Posterior cingulate gyrus (tissue), 11 donors: ENCODE data around the gene PDLIM5.
"Not testable (repeated sequence)": the region's sequence is repeated elsewhere in the genome, so short reads cannot be mapped to it uniquely, and the experiment has no call there.

ENCODE experiments used
- DNase-seq, 10 donors: peaks; one replicate each; pipeline versions ENCODE4 v3.0.0 to v3.0.0-alpha.2; 2020 to 2021; ENCODE audit warnings: mixed read lengths in 3 of 10
- intact Hi-C: fragments of 100-400 bp; cut with DNase I; formaldehyde crosslinking; loops from one replicate; pipeline ENCODE4 v1.15.1; 2023

PDLIM5 gene

DNA sequence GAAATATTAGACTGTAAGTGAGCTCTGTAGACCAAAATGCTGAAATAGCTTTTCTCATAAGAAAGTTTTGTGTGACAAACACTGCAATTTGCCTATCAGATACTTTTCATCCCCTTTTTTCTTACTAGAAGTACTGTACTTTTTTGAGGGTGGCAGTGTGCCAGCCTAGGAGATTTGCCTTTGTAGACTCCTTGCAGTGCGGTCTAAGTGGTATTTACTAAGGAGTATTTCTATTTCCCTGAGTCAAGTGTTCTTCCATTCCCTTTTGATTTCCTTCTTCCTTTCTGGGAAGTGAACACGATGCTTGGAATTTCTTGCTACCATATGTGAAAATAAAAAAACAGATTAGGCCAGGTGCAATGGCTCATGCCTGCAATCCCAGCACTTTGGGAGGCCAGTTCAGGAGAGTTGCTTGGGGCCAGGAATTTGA lies 34.6 kb downstream of the PDLIM5 start:
- intact Hi-C loops = no loop called here
- DNase-seq = no peak

DNA sequence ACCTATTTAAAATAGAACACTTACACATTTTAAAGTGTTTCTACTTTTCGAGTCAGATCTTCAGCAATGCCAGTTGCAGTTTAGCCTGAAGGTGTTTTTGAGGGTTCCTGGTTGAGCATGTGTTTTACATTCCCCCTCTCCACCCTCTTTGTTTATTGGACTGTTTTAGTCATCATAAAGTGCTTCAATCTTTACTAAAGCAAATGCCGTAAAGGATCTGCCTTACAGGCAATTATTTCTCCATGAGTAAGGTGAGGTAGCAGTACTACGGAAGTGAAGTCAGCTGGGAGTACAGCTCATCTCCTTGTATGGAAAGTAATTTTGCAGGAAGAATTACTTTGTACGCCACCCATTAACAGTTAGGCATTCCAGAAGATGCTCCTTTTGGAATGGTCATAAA lies 36.9 kb downstream of the PDLIM5 start:
- DNase-seq = no peak
- intact Hi-C loops = no loop called here

DNA sequence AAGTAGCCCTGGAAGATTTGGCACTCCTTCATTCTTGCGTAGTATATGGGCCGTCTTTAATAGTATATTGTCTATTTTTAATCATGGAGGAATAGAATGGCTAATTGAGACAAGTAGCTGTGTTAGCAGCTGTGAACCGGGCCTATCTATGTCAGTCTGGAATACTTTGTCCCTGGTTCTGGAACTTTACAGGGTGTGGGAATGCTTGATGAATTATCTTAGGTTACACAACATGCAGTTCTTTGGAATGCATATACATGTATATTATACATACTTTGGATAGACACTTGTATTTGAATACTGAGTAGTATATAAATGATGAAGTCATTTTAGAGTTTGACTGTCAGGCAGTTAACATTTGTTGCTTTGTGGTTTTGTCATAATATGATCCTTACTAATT lies 37.4 kb downstream of the PDLIM5 start:
- no peak for DNase-seq
- intact Hi-C loops = no loop called here

DNA sequence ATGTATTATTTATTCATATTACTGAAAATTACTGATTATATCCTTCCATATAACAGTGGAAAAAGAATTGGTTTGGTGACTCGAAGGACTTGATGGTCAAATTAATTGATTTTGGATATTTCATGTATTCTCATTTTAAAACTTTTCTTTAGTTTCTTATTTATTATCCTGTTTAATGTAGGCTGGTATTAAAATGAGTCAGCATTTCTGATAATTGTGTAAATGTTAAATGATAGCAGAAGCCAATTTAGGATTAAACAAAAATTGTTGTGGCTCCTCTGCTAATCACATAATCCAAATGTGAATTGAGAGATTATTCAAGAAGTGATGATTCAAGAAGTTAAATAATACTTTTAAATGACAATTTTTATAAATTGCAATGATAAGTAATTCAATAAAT lies 38.7 kb downstream of the PDLIM5 start:
- DNase-seq = no peak
- intact Hi-C loops = no loop called here

DNA sequence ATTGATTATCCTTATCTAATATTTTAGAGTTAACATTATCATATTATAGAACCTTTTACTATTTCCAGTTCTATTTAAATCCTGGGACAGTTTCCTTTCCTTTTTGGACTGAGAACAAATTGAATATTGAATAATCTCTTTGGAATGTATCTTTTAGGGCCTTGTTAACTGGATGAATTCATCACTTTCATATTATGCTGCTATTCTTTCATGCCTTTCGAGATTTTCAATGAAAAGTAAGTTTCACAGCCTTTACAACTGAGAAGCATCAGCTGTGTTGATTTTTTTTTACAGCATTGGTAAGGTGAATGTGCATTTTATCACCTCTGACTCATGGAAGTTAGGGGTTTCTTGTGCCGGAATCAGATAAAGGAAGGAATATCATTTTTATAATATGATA lies 39.6 kb downstream of the PDLIM5 start:
- intact Hi-C loops = no loop called here
- DNase-seq = no peak

DNA sequence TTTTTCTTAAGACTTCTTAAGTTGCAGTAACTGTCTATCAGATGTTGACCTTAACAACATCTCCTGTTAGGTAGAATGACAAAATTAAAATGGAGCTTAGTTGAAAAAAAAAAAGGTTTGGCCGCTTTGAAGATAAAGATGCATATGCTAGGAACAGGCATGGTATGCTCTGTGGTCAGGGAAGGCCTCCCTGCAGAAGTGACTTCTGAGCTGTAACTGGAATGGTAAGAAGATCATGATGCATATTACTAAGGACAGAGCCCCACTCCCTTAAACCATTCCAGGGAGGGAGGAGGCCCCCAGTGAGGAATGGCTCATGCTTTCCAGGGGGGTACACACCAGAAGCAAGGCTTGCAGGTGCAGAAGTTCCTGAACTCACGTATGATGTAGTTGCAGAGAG lies 43.7 kb downstream of the PDLIM5 start:
- DNase-seq = no peak
- intact Hi-C loops = no loop called here

DNA sequence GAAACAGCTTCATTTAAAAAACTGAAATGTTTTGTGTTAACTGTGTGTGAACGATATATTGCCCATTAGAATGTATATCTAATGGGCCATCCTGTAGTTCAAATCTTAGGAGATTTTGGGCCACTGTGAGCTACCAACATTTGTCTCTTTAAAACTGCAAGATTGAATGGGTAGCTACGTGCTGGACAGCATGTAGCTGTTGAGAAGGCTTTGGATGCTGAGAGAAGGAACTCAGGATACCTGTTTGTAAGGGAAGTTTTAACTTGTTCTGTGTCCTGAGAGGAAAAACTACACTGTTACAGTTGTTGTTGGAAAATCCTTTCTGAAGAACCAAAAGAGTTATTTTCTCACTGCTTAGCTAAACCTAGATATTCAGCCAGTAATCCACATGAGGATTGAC lies 45.9 kb downstream of the PDLIM5 start:
- intact Hi-C loops = no loop called here
- no peak for DNase-seq

DNA sequence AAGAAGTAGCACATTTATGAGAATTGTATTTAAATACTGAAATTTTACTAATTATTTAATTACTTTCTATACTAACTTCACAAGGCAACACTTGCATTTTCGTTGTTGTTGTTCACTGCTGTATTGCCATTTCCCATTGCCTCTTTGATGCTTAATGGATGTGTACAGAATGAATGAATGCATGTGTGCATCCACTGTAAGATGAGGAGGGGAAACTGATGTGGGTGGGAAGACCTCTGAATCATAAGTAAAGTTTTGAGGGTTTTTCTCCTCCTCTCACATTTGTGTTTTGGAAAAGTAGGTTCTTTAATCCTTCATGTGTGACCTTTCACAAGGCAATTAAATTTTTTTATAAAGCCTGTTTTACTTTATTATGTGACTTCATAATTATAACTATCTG lies 46.8 kb downstream of the PDLIM5 start:
- intact Hi-C loops = no loop called here
- DNase-seq = no peak

DNA sequence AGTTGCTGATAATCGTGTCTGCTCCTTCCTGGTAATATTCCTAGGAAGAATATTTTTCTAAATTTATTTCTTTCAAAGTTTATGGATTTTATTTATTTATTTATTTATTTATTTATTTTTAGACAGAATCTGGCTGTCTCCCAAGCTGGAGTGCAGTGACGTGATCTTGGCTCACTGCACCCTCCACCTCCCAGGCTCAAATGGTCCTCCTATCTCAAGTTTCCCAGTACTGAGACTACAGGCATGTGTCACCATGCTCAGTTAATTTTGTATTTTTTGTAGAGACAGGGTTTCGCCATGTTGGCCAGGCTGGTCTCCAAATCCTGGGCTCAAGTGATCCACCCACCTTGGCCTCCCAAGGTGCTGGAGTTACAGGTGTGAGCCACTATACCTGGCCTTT lies 48.9 kb downstream of the PDLIM5 start:
- DNase-seq = no peak
- intact Hi-C loops = no loop called here

DNA sequence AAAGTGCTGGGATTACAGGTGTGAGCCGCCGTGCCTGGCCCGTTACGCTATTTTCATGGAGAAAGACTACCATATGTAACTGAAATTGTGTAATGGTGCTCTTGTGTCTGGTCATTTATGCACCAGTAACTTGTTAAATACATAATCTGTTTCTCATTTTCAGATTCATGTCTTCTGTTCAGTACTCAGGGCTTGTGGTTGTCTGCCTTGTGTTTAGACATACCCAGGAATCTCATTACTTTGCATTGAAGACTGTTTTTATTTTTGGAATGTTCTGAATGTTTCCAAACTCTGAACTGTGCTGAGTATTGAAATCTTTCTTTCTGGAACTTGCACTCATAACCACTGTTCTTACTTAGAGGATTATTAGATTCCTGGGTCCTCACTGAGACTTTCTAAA lies 52.8 kb downstream of the PDLIM5 start:
- no peak for DNase-seq
- intact Hi-C loops = no loop called here

DNA sequence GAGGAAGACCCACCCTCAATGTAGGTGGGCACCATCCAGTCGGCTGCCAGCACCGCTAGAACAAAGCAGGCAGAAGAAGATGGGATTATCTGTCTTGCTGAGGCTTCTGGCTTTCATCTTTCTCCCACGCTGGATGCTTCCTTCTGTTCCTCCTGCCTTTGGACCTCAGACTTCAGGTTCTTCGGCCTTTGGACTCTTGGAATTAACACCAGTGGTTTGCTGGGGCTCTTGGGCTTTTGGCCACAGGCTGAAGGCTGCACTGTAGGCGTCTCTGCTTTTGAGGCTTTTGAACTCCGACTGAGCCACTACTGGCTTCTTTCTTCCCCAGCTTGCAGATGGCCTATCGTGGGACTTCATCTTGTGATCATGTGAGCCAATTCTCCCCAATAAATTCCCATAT lies 55.1 kb downstream of the PDLIM5 start:
- DNase-seq = no peak
- intact Hi-C loops = no loop called here

DNA sequence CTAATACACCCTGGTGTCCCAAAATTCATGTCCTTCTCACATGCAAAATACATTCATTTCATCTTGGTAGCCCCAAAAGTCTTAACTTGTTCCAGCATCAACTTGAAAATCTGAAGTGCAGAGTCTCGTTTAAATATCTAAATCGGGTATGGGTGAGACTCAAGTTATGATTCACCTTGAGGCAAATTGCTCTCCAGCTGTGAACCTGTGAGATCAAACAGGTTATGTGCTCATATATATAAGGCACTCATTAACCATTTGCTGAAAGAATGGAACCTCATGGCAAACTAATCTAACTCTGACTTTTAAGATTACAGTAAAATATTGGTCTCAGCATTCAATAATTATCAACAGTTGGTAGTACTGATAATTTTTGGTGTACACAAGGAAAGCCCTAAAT lies 55.5 kb downstream of the PDLIM5 start:
- intact Hi-C loops = no loop called here
- no peak for DNase-seq

DNA sequence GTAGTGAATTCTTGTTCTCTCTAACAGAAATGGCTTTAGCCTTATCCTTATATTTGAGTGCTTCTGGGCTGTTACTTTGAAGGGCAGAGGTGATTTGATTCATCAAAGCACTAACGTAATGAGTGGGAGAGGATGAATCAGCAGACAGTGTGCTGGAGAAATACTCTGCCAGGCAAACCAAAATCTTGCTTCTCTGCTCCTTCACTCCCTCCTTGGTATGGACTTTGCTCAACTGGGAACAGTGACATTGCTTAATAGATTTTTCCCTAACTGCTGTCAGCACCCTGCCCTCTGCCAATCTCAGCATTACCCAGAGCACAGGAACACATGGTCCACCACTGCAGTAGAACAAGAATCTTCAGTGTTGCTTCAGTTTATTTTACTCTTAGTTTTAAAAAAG lies 56.0 kb downstream of the PDLIM5 start:
- intact Hi-C loops = no loop called here
- DNase-seq = no peak

DNA sequence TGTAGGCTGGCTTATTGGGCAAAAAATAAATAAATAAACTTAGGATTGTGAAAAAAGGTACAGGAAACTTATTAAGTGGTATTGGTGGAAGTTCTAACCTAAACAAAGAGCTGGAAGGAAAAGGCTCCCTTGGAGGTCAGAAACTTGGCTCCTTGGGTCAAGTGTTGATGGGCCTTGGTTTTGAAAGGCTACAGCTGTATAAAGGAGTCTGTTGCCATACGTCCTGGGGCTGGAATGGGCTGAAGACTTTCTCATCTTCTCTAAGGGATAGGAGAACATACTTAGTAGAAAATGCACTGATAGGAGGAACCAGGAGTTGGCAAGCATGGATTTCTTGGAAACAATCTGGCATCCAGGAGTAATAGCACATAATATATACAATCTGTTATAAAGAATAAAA lies 56.6 kb downstream of the PDLIM5 start:
- intact Hi-C loops = no loop called here
- no peak for DNase-seq

DNA sequence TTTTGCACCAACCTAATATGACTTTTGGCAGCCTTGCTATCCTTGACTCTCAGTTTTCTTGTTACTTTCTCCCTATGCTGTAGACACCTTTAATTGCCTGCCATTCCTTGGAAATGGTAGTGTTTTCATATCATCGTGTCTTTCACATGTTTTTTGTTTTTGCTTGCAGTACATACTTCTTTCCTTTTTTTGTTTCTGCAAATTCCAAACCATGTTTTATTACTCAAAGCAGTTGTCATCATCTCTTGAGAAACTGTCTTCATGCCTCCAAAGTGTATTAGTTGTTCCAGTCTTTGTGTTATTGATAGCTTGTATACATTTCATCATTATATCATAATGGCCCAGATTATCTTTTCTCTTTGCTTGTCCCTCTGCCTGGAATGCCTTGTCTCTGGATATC lies 57.1 kb downstream of the PDLIM5 start:
- DNase-seq = no peak
- intact Hi-C loops = no loop called here

DNA sequence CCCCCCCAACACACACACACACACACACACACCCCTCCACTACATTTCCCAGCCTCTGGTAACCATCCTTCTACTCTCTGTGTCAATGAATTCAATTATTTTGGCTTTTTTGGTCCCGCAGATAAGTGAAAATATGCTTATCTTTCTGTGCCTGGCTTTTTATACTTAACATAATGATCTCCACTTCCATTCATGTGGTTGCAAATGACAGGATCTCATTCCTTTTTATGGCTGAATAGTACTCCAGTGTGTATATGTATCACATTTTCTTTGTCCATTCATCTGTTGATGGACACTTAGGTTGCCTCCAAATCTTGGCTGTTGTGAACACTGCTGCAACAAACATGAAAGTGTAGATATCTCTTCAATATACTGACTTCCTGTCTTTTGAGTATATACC lies 59.8 kb downstream of the PDLIM5 start:
- no peak for DNase-seq
- intact Hi-C loops = no loop called here

DNA sequence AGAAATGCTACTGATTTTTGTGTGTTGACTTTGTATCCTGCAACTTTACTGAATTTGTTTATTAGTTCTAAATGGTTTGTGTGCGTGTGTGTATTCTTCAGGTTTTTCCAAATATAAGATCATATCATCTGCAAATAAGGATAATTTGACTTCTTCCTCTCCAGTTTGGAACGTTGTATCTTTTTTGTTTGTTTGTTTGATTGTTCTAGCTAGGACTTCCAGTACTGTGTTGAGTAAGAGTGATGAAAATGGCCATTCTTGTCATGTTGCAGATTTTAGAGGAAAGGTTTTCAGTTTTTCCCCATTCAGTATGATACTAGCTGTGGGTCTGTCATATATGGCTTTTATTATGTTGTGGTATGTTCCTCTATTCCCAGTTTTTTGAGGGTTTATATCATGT lies 61.8 kb downstream of the PDLIM5 start:
- intact Hi-C loops, DNase-seq: not testable (repeated sequence)

DNA sequence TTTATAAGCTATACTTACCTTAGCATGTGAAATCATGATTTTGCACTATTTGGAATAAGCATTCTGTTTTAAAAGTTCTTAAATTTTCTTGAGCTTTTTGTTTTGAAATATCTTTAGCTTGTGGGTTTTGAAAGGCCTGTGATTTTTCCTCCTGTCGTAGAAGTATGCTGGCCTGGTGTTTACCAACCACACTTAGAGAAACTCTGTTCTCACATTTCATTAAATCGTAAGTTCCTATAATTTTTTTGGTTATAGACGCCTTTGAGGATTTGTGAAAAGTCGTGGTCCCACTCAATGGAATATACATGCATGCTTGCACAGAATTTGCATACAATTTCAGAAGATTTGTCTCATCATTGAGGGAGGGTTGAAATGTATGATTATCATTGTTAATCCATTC lies 63.6 kb downstream of the PDLIM5 start:
- intact Hi-C loops = no loop called here

DNA sequence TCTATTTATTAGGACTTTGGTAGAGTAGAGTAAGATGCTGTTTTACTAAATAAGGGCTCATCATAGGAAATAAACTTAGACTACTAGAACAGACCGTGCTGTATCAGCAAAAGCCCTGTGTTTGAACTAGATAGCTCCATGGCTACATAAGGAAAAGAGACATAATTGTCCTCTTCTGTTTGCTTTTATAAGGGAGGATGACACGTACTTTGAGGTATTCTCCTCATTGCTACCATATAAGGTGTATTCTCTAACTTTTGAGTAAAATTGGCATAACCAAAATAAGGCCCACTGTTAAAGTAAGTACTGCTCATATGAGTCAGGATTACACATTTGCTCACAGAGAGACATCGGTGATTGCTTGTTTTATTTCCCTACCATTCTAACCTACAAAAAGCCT lies 64.3 kb downstream of the PDLIM5 start:
- DNase-seq = no peak
- intact Hi-C loops = no loop called here

More for the DNA sequence above, 63.6 kb downstream of the PDLIM5 start:
- DNase-seq = no peak

DNA sequence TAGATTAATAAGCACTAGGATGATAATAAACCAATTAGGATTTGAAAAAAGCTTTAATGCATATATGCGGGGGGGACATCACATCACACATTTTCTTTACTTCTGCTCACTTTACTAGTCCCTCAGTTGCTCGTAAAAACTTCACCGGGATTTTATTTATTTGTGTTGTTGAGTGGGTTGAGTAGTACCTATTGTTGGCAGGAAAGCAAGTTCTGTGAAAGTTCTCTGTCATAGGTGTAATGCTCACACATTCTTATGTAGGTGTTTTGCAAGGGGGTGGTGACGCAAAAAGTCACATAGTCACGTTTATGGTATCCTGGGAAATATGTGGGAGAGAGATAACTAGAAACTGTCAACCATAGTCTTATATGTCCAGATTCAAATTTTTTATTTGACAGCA lies 65.3 kb downstream of the PDLIM5 start:
- DNase-seq = no peak
- intact Hi-C loops = no loop called here

DNA sequence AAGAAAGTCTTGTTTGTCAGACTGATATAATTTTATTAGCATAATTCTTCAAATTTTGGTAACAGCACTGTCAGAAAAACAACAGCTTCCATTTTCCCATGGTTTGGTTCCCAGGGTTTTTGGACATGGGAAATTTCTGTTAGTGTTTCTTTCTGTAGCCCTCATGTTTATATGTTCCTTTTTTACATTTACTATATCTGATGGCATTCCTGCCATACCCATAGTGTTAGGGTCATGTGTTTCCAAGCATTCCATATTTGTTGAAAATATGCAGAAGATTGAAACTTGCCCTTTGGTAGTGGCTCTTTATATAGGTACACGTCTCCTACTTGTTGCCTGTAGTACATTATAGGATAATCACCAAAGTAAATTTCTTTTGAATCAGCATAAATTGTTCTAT lies 65.8 kb downstream of the PDLIM5 start:
- no peak for DNase-seq
- intact Hi-C loops = no loop called here

DNA sequence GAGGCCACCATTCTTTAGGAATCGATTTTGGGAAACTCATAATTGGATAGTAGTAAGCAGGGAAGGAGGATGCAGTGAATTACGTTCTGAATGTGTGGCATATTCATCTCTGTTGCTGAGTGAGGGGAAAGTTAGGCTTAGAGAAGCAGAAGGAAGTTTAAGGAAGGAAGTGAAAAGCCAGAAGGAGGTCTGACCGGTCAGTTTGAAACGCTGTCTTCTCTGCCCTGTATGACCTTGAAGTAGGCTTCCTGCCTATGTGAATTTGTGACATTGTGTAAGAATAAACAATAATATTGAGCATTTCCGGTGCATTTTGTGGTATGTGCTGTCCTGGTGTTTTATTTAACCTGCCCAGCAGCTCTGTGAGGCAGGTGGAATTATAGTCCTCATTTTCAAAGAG lies 67.3 kb downstream of the PDLIM5 start:
- intact Hi-C loops = no loop called here
- no peak for DNase-seq

DNA sequence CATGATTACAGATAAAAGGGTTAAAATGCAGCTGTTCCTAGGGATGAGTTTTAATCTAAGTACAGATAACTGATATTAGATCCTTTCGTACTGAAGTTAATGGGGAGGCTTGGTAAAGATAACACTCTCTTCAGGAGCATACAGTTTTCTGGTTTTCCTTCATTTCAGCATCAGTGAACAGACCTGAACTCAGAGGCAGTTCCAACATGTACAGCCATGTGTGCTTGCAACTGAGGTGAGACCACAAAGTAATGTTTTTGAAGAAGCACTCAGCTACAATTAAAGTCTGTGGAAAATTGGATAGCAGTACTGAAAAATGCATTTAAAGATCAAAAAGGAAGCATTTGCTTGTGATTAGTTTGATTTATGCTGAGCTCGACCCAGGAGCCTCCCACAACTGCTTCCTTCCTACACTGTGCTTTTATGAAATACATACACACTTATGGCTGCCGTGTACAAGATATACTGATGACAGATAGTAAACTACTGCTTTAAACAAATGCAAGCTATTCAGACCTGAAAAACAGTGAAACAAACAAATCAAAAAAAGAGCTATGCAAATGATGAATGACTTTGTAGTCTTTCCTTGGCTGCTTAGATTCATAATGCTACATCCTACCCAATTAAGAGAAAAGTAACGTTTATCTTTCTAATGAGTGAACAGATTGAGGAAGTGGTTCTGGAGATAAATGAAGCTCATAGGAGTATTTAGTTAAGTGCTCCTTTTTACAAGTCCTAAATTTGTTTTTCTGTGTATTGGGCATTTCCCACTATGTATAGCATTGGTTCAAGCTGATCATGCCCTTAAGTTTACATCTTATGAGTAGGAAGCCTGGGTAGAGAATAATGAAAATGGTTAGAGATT lies 68.4 kb downstream of the PDLIM5 start:
- intact Hi-C loops = no loop called here
- no peak for DNase-seq
